22Rv1 (cell line): ENCODE data around the gene IFITM5.

ENCODE experiments used
- ZFX ChIP-seq: fragments of 450-650 bp; IDR thresholded peaks from 2 replicates; pipeline ENCODE4 v1.6.1; 2017; ENCODE audit warnings: antibody characterized with exemption, borderline replicate concordance
- TF ChIP-seq, protein P1 (sequence below): fragments of 450-650 bp; IDR thresholded peaks from 2 replicates; pipeline ENCODE4 v1.5.1; 2017; ENCODE audit warnings: mild to moderate bottlenecking

DNA sequence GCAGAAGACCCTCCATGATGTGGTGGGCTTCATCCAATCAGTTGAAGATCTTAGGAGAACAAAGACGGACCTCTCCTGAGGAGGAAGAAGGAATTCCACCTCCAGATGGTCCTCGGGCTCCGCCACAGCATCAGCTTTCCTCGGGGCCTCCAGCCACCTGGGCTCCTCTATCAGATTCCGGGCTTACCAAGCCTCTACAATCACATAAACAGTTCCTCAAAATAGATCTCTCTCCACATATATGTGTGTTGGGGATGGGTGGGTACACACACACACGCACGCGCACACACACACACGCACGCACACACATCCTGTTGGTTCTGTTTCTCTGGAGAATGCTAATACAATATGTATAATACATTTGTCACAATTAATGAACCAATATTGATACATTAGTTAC lies 39.9 kb downstream of the IFITM5 start:
- TF ChIP-seq, protein P1, sequence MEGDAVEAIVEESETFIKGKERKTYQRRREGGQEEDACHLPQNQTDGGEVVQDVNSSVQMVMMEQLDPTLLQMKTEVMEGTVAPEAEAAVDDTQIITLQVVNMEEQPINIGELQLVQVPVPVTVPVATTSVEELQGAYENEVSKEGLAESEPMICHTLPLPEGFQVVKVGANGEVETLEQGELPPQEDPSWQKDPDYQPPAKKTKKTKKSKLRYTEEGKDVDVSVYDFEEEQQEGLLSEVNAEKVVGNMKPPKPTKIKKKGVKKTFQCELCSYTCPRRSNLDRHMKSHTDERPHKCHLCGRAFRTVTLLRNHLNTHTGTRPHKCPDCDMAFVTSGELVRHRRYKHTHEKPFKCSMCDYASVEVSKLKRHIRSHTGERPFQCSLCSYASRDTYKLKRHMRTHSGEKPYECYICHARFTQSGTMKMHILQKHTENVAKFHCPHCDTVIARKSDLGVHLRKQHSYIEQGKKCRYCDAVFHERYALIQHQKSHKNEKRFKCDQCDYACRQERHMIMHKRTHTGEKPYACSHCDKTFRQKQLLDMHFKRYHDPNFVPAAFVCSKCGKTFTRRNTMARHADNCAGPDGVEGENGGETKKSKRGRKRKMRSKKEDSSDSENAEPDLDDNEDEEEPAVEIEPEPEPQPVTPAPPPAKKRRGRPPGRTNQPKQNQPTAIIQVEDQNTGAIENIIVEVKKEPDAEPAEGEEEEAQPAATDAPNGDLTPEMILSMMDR: no peak
- TF ChIP-seq ZFX: no peak
